ENCODE data around the gene DDAH1.

DNA sequence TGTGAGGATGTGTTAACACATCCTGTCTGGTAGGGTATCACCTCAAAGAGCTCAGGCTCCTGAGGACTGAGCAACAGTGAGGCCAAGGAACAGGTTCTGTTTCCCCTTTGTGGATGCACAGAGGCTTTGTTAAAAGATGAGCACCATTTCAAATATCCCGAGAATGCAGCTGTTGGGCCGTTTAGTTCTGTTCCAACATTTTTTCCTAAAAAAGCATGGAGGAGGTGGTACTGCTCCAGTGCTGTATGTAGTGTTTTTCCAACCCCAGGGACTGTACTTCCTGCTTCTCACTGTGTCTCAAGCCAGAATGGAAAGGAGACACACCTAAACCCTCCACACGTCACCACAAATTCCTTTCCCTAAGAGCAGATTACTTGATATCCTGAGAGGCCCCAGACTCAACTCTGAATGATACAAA, 134.7 kb downstream of the DDAH1 start:
- TF ChIP-seq, protein P1, sequence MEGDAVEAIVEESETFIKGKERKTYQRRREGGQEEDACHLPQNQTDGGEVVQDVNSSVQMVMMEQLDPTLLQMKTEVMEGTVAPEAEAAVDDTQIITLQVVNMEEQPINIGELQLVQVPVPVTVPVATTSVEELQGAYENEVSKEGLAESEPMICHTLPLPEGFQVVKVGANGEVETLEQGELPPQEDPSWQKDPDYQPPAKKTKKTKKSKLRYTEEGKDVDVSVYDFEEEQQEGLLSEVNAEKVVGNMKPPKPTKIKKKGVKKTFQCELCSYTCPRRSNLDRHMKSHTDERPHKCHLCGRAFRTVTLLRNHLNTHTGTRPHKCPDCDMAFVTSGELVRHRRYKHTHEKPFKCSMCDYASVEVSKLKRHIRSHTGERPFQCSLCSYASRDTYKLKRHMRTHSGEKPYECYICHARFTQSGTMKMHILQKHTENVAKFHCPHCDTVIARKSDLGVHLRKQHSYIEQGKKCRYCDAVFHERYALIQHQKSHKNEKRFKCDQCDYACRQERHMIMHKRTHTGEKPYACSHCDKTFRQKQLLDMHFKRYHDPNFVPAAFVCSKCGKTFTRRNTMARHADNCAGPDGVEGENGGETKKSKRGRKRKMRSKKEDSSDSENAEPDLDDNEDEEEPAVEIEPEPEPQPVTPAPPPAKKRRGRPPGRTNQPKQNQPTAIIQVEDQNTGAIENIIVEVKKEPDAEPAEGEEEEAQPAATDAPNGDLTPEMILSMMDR (IDR thresholded peaks at IDR 0.05; ENCODE audit: poor library complexity) = no peak
- TF ChIP-seq EZH2 (IDR thresholded peaks at IDR 0.05; ENCODE audit: borderline replicate concordance) = no peak
